ENCODE data around the gene PPP1R9A. TPM values are rescaled to one million over a fixed set of nuclear protein-coding genes. Genes with fewer than 3 reads are reported as not detected.

Gene PPP1R9A
- total and polyA plus RNA-seq, 10 of the 15 experiments (the other 5 are each of a cell fraction or from before 2014, with no cell fraction given), result 0.04 to 0.12 TPM; not detected in 8

DNA sequence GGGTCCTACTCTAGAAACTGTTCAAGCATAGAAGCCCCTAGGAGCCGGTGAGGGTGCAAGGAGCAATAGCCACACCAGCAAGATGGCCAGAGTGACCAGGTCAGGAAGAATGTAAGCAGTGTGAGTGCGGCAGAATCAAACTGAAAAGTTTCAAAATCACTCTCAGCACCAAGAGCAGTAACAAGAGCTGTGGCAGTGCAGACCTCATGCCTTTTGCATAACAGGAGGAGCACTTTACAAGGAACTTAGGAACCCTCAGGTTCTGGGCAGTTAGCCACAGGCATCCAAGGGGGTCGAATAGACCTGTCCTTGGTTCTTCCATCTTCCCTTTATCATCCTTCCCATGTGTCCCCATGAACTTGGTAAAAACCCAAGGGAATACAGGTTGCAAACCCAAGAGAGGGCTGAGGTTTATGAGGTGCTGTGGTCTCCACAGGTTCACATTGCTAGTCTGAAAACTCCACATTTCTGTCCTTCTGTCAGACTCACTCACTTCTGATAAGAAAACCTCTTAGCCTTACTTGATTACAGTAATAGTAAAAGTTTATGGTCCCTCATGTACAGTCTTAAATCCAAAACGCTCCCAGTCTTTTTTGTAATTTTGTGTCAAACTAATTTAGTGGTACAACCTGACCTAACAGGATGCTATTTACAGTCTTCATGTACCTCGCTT, 338.6 kb downstream of the PPP1R9A start:
- H3K4me3 ChIP-seq, result no peak overlapping the region
- no peaks in the 10 kb centered on the region for H3K36me3 ChIP-seq (ENCODE audit: control insufficient read depth in 2 of 2, insufficient read depth in 2 of 2, low read length in 1 of 2)
- FAIRE-seq (no peak), DNase-seq (ENCODE audit: low read depth, low spot score) (no peak), ATAC-seq (peak; percentile 47)
- in situ Hi-C loops (cut with MboI) (no loop called here), intact Hi-C loops (cut with micrococcal nuclease; ENCODE audit: unreplicated experiment) (loop anchor here (2.0 kb wide), 2 partner anchors 225 to 797 kb away; no protein-coding TSS in a partner anchor)
- CTCF ChIA-PET, result interaction anchor here (1.1 to 4.0 kb wide), 9 partner anchors 20 to 796 kb away, joined by 3 to 36 read pairs (median 8); no protein-coding TSS in a partner anchor
- SMC1A ChIA-PET (ENCODE audit: uncharacterized antibody, unreplicated experiment), result interaction anchor here (1.0 to 6.3 kb wide), 5 partner anchors 61 to 797 kb away, joined by 3 to 56 read pairs (median 8); no protein-coding TSS in a partner anchor
- 25% methylated on average over 5 of the region's 5 CpGs for WGBS (ENCODE audit: insufficient coverage, insufficient replicate concordance, low lambda C conversion rate, missing lambda C conversion rate)
- no peaks in the 10 kb centered on the region for H3K4me1 ChIP-seq (ENCODE audit: control insufficient read depth, insufficient read depth, low read length)
- H3K9ac ChIP-seq (ENCODE audit: control insufficient read depth, insufficient read depth, low read length), result no peak overlapping the region
- TF ChIP-seq MEF2B (IDR thresholded peaks at IDR 0.05; ENCODE audit: partially characterized antibody, poor library complexity, severe bottlenecking) (peak; percentile 30), TCF3 (IDR thresholded peaks at IDR 0.05; ENCODE audit: borderline replicate concordance, insufficient read depth, low read depth, low read length) (no peak)
- H2AFZ ChIP-seq (ENCODE audit: control insufficient read depth, low read depth, low read length), result no peak overlapping the region
- RAD21 ChIA-PET (ENCODE audit: unreplicated experiment), result interaction anchor here (0.9 to 3.5 kb wide), 3 partner anchors 71 to 796 kb away, joined by 3 to 38 read pairs (median 36); no protein-coding TSS in a partner anchor
- H3K4me2 ChIP-seq (ENCODE audit: control insufficient read depth, insufficient read depth), result no peak overlapping the region
- H3K9me3 ChIP-seq (replicated peaks; ENCODE audit: control insufficient read depth, insufficient read depth, low read length), result no peaks in the 10 kb centered on the region
- no peaks in the 10 kb centered on the region for H4K20me1 ChIP-seq (ENCODE audit: control insufficient read depth, insufficient read depth)
- POLR2A ChIA-PET, result no interaction called here
- no peaks in the 10 kb centered on the region for H3K27me3 ChIP-seq (replicated peaks in 1 of 2; ENCODE audit: control insufficient read depth in 2 of 2, insufficient read depth in 2 of 2, low read length in 1 of 2)
- BruUV-seq (replicated peaks), result no TSS peak
- H3K79me2 ChIP-seq (ENCODE audit: control insufficient read depth, insufficient read depth, low read length), result no peaks in the 10 kb centered on the region
- no peak overlapping the region for H3K27ac ChIP-seq (ENCODE audit: control insufficient read depth, insufficient read depth)

DNA sequence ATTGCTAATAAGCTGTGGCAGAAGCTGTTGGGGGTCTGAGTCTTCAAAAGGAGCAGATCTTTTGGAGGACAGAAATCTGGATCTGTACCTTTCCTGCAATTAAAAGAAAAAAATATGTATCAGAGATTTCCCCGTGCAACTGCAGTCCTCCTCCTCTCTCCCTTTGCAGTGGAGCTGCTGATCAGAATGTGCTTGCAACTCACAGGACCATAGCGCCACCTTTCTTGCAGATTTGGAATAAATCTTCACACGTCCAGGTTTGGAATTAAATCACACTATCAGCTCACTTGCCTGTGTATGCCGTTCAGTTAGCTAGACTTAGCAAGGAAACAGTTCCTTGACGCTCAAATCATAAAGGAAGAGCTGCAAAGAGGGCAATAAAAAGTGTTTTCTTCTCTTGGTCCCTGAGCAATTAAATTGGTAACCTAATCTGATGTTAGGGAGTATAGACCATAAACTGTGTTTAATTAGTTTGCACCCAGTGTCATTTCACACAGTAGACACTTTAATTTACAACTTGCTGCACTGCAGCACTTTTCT, 339.5 kb downstream of the PPP1R9A start:
- ChIA-PET RAD21 (ENCODE audit: unreplicated experiment) (interaction anchor here (0.7 to 3.5 kb wide), 21 partner anchors 9 to 843 kb away, joined by 3 to 38 read pairs (median 4); no protein-coding TSS in a partner anchor), SMC1A (ENCODE audit: uncharacterized antibody, unreplicated experiment) (interaction anchor here (0.8 to 6.3 kb wide), 25 partner anchors 8 to 801 kb away, joined by 3 to 56 read pairs (median 5); no protein-coding TSS in a partner anchor), CTCF (interaction anchor here (0.5 to 4.0 kb wide), 54 partner anchors 8 to 813 kb away, joined by 3 to 36 read pairs (median 4); partner anchors contain the start of gene ASB4), POLR2A (no interaction called here)
- no peaks in the 10 kb centered on the region for H3K9me3 ChIP-seq (replicated peaks; ENCODE audit: control insufficient read depth, insufficient read depth, low read length)
- WGBS (ENCODE audit: insufficient coverage, insufficient replicate concordance, low lambda C conversion rate, missing lambda C conversion rate), result 2% methylated on average over 5 of the region's 5 CpGs
- no peaks in the 10 kb centered on the region for H3K79me2 ChIP-seq (ENCODE audit: control insufficient read depth, insufficient read depth, low read length)
- H4K20me1 ChIP-seq (ENCODE audit: control insufficient read depth, insufficient read depth), result no peaks in the 10 kb centered on the region
- H3K4me2 ChIP-seq (ENCODE audit: control insufficient read depth, insufficient read depth), result no peak overlapping the region
- H3K4me1 ChIP-seq (ENCODE audit: control insufficient read depth, insufficient read depth, low read length), result no peaks in the 10 kb centered on the region
- peak; percentile 54 for FAIRE-seq
- H3K27me3 ChIP-seq (replicated peaks in 1 of 2; ENCODE audit: control insufficient read depth in 2 of 2, insufficient read depth in 2 of 2, low read length in 1 of 2), result no peaks in the 10 kb centered on the region
- no peak overlapping the region for H3K9ac ChIP-seq (ENCODE audit: control insufficient read depth, insufficient read depth, low read length)
- intact Hi-C loops (cut with micrococcal nuclease; ENCODE audit: unreplicated experiment) (loop anchor here (2.0 kb wide), 2 partner anchors 224 to 798 kb away; no protein-coding TSS in a partner anchor), in situ Hi-C loops (cut with MboI) (no loop called here)
- no peak overlapping the region for H2AFZ ChIP-seq (ENCODE audit: control insufficient read depth, low read depth, low read length)
- H3K4me3 ChIP-seq, result no peak overlapping the region
- no TSS peak for BruUV-seq (replicated peaks)
- peak; percentile 5 for DNase-seq (ENCODE audit: low read depth, low spot score)
- peak; percentile 91 for ATAC-seq
- H3K27ac ChIP-seq (ENCODE audit: control insufficient read depth, insufficient read depth), result no peak overlapping the region
- H3K36me3 ChIP-seq (ENCODE audit: control insufficient read depth in 2 of 2, insufficient read depth in 2 of 2, low read length in 1 of 2), result no peaks in the 10 kb centered on the region
- TF ChIP-seq, protein P1, sequence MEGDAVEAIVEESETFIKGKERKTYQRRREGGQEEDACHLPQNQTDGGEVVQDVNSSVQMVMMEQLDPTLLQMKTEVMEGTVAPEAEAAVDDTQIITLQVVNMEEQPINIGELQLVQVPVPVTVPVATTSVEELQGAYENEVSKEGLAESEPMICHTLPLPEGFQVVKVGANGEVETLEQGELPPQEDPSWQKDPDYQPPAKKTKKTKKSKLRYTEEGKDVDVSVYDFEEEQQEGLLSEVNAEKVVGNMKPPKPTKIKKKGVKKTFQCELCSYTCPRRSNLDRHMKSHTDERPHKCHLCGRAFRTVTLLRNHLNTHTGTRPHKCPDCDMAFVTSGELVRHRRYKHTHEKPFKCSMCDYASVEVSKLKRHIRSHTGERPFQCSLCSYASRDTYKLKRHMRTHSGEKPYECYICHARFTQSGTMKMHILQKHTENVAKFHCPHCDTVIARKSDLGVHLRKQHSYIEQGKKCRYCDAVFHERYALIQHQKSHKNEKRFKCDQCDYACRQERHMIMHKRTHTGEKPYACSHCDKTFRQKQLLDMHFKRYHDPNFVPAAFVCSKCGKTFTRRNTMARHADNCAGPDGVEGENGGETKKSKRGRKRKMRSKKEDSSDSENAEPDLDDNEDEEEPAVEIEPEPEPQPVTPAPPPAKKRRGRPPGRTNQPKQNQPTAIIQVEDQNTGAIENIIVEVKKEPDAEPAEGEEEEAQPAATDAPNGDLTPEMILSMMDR (IDR thresholded peaks at IDR 0.05 in 2 of 3, conservative IDR thresholded peaks at IDR 0.05 in 1 of 3; ENCODE audit: control insufficient read depth in 2 of 3, extremely low read depth in 1 of 3, insufficient read depth in 1 of 3, low read depth in 3 of 3, low read length in 3 of 3), result peak; percentile 57 to 75 (median 65)
- TF ChIP-seq RB1 (IDR thresholded peaks at IDR 0.05; ENCODE audit: borderline replicate concordance), result 0 out of 2 replicates have a peak, but pooled peaks have one; percentile 56
- TF ChIP-seq RAD21 (IDR thresholded peaks at IDR 0.05; ENCODE audit: insufficient read depth, low read depth, low read length), result peak; percentile 82
- no peak for TF ChIP-seq IKZF1 (conservative IDR thresholded peaks at IDR 0.05)
- no peak for TF ChIP-seq RCOR1 (conservative IDR thresholded peaks at IDR 0.05; ENCODE audit: low read depth, low read length)
- TF ChIP-seq, protein P2, sequence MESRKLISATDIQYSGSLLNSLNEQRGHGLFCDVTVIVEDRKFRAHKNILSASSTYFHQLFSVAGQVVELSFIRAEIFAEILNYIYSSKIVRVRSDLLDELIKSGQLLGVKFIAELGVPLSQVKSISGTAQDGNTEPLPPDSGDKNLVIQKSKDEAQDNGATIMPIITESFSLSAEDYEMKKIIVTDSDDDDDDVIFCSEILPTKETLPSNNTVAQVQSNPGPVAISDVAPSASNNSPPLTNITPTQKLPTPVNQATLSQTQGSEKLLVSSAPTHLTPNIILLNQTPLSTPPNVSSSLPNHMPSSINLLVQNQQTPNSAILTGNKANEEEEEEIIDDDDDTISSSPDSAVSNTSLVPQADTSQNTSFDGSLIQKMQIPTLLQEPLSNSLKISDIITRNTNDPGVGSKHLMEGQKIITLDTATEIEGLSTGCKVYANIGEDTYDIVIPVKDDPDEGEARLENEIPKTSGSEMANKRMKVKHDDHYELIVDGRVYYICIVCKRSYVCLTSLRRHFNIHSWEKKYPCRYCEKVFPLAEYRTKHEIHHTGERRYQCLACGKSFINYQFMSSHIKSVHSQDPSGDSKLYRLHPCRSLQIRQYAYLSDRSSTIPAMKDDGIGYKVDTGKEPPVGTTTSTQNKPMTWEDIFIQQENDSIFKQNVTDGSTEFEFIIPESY (IDR thresholded peaks at IDR 0.05), result no peak
- no peak for TF ChIP-seq ZSCAN29 (IDR thresholded peaks at IDR 0.05)
- TF ChIP-seq NFXL1 (IDR thresholded peaks at IDR 0.05; ENCODE audit: borderline replicate concordance), result no peak
- TF ChIP-seq MYB (IDR thresholded peaks at IDR 0.05; ENCODE audit: borderline replicate concordance, low read depth, low read length), result no peak

Measured in GM12878 (cell line).